Activated T-cell treated with anti-CD3 and anti-CD28 coated beads, Interleukin-2, amount 50 U/mL, for 4 hours (primary cell): Measurements from ENCODE around the gene CDH23. TPM values are rescaled to one million over a fixed set of nuclear protein-coding genes. Genes with fewer than 3 reads are reported as not detected.

Source experiments
- ATAC-seq, 2 donors: fragments of 200-7000 bp; cut with Tn5 transposase; one replicate each; pipeline ENCODE4 v1.10.0; 2021
- DNase-seq: peaks from one replicate; pipeline ENCODE4 v3.0.0-alpha.2; 2020
- H3K27me3 Mint-ChIP-seq: one replicate; pipeline ENCODE4 v1.8.0; 2021; ENCODE audit warnings: low read depth, mixed read lengths
- H3K36me3 Mint-ChIP-seq: one replicate; pipeline ENCODE4 v1.8.0; 2022; ENCODE audit warnings: mixed read lengths; ENCODE audit not compliant: insufficient read depth
- H3K4me1 Mint-ChIP-seq: one replicate; pipeline ENCODE4 v1.8.0; 2021; ENCODE audit warnings: low read depth, mixed read lengths
- H3K4me3 Mint-ChIP-seq: one replicate; pipeline ENCODE4 v1.8.0; 2021; ENCODE audit warnings: mild to moderate bottlenecking, moderate library complexity, mixed read lengths
- H3K9me3 Mint-ChIP-seq: one replicate; pipeline ENCODE4 v1.8.0; 2021; ENCODE audit warnings: mixed read lengths
- total RNA-seq, 3 donors: library from RNA; stranded (reverse); gene quantifications; one replicate each; pipeline ENCODE4 v1.2.1, GENCODE V29; 2021

The CDH23 gene
- total RNA-seq, 3 donors from 2014 or later = 0.71 to 1.2 (median 1.1) TPM

DNA sequence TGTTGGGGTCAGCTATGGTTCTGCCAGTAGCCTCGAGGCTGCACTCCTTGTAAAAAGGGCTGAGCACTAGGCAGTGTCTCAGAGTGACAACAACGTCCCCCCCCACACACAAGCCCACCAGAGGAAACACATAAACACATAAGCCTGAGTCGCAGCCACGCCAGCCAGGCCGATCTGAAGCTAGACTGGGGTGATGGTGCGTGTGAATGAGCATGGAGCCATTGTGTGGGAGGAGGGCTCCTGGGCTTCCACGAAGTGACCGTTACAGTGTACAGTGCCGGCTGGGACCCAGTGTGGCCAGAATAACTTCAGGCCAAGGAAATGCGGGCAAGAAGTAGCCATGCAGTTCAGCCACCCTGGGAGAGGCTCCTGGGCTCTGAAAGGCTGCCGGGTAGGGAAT is 326.6 kb downstream of the CDH23 start:
- no peak for DNase-seq
- H3K4me3 Mint-ChIP-seq = no peak overlapping the region
- H3K9me3 Mint-ChIP-seq = no peaks in the 10 kb centered on the region
- no peak for ATAC-seq
- H3K4me1 Mint-ChIP-seq = peaks cover 71% of the 10 kb centered on the region
- no peaks in the 10 kb centered on the region for H3K36me3 Mint-ChIP-seq
- H3K27me3 Mint-ChIP-seq = no peaks in the 10 kb centered on the region

DNA sequence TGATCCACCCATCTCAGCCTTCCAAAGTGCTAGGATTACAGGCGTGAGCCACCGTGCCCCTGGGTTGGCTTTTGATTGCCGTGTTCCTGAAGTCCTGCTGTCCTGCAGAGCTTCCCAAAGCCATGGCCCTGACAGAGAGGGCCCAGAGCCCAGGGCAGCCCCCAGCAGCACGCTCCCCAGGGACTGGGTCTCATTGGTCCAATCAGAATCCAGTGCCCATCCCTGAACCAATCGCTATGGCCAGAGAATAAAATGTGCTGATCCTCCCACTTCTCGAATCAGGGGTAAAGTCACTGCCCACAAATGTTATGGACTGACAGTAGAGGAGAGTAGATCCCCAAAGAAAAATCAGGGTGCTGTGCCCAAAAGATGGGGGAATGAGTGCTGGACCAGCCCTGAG is 327.8 kb downstream of the CDH23 start:
- ATAC-seq (no peak), DNase-seq (no peak)
- H3K4me1 Mint-ChIP-seq = peaks cover 83% of the 10 kb centered on the region
- no peaks in the 10 kb centered on the region for H3K9me3 Mint-ChIP-seq
- H3K4me3 Mint-ChIP-seq = no peak overlapping the region
- H3K36me3 Mint-ChIP-seq = no peaks in the 10 kb centered on the region
- H3K27me3 Mint-ChIP-seq = no peaks in the 10 kb centered on the region

DNA sequence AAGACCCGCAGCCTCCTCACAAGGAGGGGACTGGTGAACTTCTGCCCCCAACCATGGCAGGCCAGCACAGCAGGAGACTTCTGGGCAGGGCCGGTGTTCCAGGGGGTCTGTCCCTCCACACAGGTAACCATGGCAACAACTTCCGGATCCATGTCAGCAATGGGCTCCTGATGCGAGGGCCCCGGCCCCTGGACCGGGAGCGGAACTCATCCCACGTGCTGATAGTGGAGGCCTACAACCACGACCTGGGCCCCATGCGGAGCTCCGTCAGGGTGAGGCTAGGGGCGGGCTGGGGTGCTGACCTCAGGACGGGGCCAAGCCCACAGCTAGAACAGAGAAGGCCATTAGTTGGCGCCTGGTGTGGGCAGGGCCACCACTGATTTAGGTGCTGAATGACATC is 328.5 kb downstream of the CDH23 start:
- Mint-ChIP-seq H3K36me3 (no peaks in the 10 kb centered on the region), H3K9me3 (no peaks in the 10 kb centered on the region), H3K4me1 (peaks cover 90% of the 10 kb centered on the region), H3K4me3 (no peak overlapping the region), H3K27me3 (no peaks in the 10 kb centered on the region)
- no peak for DNase-seq
- ATAC-seq = no peak

DNA sequence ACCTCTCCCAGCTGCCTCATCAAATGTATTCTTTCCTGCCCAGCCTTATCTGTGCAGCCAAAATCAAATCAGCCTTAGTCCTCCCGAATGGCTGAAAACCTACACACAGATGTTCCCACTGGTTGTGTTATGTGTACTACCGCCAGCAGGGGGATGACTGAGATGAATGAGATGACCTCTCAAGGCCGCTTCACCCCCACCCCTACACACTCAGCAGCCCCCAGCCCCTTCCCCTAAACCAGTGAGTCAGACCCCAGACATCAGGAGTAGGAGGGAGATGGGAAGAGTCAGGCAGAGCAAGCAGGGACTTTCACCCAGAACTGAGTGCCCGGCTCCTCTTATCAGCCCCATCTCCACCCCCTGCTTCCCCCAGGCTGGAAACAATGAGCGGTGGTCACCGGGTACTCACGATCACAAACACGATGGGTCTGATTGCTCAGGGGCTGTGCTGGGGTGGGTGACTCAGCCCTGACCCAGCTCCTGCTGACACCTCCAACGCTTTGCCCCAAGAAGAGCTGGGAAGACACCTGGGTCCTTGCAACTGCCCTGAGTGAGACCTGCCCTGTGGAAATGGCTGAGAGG is 329.4 kb downstream of the CDH23 start:
- Mint-ChIP-seq H3K4me1 (peaks cover 93% of the 10 kb centered on the region), H3K9me3 (no peaks in the 10 kb centered on the region), H3K27me3 (no peaks in the 10 kb centered on the region), H3K4me3 (peak overlapping the region; percentile 68), H3K36me3 (no peaks in the 10 kb centered on the region)
- peak; percentile 74 for DNase-seq
- ATAC-seq = peak; percentile 67 to 69

DNA sequence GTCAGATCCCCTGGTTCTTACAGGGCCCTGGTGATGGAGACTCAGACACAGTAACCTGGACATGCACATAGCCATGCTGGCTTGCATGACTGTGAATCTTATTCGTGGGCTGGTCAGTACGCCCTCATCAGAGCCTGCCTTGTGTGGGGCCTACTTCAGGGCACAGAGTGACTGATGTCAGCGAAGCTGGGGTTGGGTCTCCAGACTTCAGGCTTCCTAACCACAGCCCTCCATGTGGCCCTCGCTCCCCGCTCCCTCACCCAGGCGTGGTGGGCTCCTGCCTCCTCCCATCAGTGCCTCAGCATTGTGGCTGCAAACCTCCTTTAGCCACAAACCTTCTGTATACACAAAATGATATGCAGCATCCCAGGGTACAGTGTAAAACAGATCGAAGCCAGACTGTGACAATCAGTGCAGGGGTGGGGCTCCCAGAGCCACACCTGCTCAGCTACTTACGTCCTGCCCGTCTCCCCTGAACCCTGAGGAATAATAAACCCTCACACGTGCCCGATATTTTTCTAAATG is 329.9 kb downstream of the CDH23 start:
- ATAC-seq (peak; percentile 32 to 34), DNase-seq (peak; percentile 39)
- H3K9me3 Mint-ChIP-seq = no peaks in the 10 kb centered on the region
- peak overlapping the region; percentile 68 for H3K4me3 Mint-ChIP-seq
- no peaks in the 10 kb centered on the region for H3K27me3 Mint-ChIP-seq
- H3K4me1 Mint-ChIP-seq = peaks cover 94% of the 10 kb centered on the region
- no peaks in the 10 kb centered on the region for H3K36me3 Mint-ChIP-seq

DNA sequence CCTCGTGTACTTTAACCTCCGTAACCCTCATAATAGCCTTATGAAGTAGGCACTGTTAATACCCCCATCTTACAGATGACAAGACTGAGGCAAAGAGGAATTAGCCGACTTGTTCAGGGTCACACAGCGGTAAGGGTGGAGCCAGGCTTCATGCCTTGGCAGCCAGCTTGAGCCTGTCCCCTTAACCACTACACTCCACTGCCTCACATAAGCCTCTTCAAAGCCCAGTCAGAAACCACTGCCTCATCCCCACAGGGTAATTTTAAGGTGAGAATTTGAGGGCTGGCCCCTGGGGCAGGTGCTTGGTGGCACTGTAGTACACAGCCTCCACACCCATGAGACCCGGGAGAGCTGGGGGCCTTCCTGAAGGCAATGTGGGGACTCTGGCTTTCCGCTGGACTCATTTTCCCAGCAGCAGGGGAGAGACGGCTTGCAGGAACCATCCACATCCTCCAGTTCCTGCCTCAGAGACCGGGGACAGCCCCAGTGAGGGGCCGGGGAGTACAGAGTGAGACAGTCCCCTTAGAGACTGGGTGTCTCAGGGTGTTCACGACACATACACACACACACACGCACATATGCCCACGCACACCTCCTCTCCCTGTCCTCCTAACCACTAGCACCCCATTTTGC is 330.5 kb downstream of the CDH23 start:
- peak; percentile 58 to 63 for ATAC-seq
- peak overlapping the region; percentile 68 for H3K4me3 Mint-ChIP-seq

DNA sequence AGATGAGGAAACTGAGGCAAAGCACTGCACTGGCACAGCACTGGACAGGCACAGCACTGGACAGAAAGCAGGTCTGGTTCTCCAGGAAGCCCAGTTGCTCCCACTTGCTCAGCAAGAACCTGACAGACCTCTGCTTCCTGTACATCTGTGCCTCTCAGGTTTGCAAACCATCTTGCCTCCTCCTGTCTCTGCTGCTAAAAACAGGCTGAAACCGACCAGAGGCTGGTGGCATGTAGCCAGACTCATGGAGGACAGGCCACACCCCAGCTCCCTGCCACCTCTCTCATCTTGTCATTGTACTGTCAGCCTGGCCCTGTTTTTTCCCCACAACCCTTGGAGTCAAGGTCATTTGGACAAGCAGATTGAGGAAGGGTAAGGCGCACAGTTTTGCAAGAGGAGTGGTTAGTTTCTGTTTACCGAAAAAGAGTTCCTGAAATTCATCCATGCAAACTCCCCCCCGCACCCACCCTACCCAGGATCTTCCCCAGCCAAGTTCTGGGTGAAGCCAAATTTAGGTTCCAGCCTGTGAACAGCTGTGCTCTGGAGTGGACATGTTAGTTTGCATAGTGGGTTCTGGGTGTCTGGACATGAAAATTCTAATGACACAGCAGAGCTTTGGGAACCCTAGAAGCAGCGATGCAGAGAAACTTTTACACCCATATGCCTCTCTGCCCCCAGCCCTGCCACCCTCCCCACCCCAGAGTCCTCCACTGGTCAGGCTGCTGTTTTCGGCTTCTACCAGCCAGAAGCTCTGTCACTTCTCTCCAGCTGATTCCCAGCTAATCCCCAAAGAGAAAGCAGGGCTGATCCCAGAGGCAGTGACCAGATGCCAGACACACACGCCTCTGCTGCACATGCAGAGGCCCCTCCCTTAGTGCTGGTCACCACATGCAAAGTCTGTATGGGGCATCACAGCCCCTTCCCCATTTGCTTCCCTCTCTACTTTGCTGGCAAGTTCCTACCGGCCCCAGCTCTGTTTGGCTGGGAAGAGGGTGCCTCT is 331.3 kb downstream of the CDH23 start:
- Mint-ChIP-seq H3K27me3 (no peaks in the 10 kb centered on the region), H3K9me3 (no peaks in the 10 kb centered on the region), H3K4me1 (peaks cover 95% of the 10 kb centered on the region), H3K36me3 (no peaks in the 10 kb centered on the region), H3K4me3 (peak overlapping the region; percentile 68)
- peak; percentile 36 for DNase-seq
- peak; percentile 17 to 25 for ATAC-seq

More for the DNA sequence above, 330.5 kb downstream of the CDH23 start:
- Mint-ChIP-seq H3K4me1 (peaks cover 95% of the 10 kb centered on the region), H3K36me3 (no peaks in the 10 kb centered on the region), H3K27me3 (no peaks in the 10 kb centered on the region), H3K9me3 (no peaks in the 10 kb centered on the region)
- peak; percentile 56 for DNase-seq

DNA sequence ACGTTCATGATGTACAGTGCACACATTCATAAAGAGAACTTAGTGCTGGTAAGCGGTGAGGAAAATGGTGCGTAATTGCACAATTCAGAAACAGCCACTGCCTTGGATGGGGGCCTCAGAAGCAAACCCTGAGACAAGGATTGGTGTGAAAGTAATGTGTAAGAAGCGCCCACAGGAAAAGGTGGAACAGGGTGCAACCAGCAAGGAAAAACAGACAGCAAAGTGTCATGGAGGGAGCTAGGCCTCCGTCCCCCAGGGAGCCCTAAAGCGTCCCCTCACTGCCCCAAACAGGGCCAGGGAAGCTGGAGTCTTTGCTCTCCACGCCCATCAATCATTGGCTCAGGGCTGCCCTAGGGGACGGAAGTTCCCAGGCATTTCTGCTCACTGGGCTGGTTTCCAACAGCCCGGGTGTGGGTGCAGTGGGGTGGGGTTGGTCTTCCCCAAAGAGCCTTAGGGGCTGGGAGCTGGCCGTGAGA is 332.5 kb downstream of the CDH23 start:
- Mint-ChIP-seq H3K9me3 (no peaks in the 10 kb centered on the region), H3K27me3 (no peaks in the 10 kb centered on the region), H3K36me3 (peaks cover 2% of the 10 kb centered on the region), H3K4me1 (peaks cover 97% of the 10 kb centered on the region), H3K4me3 (no peak overlapping the region)
- ATAC-seq = no peak
- no peak for DNase-seq

DNA sequence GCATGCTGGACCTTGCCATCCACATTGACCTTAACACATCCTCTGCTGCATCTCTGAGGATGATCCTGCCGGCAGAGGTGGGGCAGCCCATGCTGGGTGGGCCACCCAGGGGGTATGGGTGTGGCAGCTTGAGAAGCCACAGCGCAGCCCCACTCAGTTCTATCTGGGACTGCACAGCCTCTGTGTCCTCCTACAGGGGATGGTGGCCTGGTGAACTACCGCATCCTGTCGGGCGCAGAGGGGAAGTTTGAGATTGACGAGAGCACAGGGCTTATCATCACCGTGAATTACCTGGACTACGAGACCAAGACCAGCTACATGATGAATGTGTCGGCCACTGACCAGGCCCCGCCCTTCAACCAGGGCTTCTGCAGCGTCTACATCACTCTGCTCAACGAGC is 335.1 kb downstream of the CDH23 start:
- DNase-seq (no peak), ATAC-seq (no peak)
- no peak overlapping the region for H3K4me3 Mint-ChIP-seq
- H3K36me3 Mint-ChIP-seq = peaks cover 2% of the 10 kb centered on the region
- H3K4me1 Mint-ChIP-seq = peaks cover 98% of the 10 kb centered on the region
- H3K27me3 Mint-ChIP-seq = no peaks in the 10 kb centered on the region
- no peaks in the 10 kb centered on the region for H3K9me3 Mint-ChIP-seq

DNA sequence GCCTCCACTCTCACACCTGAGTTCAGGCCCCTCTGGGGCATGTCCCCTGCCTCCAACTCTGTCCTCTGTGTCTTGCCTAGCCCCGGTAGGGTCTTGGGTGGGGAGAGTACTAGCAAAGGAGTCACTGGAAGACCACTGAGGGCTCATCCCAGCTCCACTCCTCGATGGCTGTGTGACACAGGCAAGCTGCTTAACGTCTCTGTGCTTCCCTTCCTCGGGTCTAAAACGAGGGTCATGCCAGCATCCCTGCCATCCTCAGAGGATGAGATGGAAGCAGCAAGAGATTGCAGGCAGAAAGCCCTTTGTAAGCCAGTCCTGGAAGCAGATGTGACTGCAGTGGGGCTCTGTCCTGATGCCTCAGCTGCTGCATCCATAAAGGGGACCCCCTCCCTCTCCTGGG is 338.1 kb downstream of the CDH23 start:
- H3K4me3 Mint-ChIP-seq = no peak overlapping the region
- ATAC-seq (no peak), DNase-seq (no peak)
- no peaks in the 10 kb centered on the region for H3K27me3 Mint-ChIP-seq
- no peaks in the 10 kb centered on the region for H3K9me3 Mint-ChIP-seq
- H3K4me1 Mint-ChIP-seq = peaks cover 98% of the 10 kb centered on the region
- H3K36me3 Mint-ChIP-seq = peaks cover 2% of the 10 kb centered on the region

DNA sequence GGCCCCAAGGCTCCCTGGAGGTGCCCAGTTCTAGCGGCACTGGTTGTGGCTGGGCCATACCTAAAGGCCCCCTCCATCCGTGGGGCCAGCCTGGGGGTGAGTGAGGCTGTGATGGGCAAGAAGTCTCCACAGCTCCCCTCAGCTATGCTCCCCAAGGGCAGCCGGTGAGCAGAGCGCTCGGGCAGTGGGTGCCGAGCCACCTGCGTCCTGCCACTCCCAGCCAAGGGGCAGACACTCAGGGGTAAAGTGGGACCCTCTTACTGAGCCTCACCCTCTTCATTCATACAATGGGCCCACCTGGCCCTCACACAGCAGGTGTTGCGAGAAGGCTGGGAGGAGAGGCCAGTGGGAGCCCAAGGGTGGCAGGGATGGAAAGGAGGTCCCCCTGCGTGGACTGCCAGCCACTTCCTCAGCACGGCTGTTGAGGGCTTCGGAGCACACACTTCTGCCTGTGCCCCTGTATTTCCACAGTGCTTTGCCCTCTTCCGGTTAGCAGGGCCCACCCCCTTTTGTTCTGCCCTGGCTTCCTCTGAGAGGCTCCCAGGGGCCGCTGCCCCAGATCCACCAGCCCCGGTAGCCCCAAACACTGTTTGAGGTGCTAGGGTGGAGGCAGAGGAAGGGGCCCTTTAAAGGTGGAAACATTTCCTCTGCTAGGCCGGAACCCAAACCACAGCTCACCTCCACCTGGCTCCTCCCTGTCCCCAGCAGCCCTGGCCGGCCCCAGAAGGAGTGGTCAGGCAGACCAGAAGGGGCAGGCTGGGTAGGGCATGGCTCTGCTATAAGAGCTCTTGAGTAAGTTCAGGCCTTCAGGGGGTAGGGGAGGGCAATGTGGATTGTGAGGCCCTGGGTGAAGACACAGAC is 339.2 kb downstream of the CDH23 start:
- ATAC-seq = peak; percentile 49 to 60
- Mint-ChIP-seq H3K4me1 (peaks cover 99% of the 10 kb centered on the region), H3K27me3 (no peaks in the 10 kb centered on the region), H3K9me3 (no peaks in the 10 kb centered on the region), H3K36me3 (peaks cover 2% of the 10 kb centered on the region), H3K4me3 (peak overlapping the region; percentile 33)
- DNase-seq = peak; percentile 43

DNA sequence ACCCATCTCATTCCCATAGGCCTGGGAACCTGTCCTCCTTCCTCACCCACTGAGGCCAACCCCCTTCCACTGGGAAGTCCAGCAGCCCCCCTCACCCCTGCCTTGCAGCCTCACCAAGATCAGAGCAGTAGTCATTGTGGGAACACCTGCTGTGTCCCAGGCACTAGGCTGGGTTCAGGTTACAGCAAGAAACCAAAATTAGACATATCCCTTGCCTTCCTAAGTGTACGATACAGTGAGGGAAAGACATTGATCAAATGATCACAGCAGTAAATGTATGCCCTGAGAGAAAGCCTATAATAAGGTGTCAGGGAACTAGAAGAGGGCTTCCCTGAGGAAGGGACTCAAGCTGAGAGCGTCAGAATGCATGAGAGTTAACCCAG is 339.8 kb downstream of the CDH23 start:
- H3K36me3 Mint-ChIP-seq = peaks cover 2% of the 10 kb centered on the region
- H3K4me3 Mint-ChIP-seq = peak overlapping the region; percentile 33
- DNase-seq = no peak
- H3K9me3 Mint-ChIP-seq = no peaks in the 10 kb centered on the region
- H3K4me1 Mint-ChIP-seq = peaks cover 99% of the 10 kb centered on the region
- peak; percentile 11 to 15 for ATAC-seq
- H3K27me3 Mint-ChIP-seq = no peaks in the 10 kb centered on the region

DNA sequence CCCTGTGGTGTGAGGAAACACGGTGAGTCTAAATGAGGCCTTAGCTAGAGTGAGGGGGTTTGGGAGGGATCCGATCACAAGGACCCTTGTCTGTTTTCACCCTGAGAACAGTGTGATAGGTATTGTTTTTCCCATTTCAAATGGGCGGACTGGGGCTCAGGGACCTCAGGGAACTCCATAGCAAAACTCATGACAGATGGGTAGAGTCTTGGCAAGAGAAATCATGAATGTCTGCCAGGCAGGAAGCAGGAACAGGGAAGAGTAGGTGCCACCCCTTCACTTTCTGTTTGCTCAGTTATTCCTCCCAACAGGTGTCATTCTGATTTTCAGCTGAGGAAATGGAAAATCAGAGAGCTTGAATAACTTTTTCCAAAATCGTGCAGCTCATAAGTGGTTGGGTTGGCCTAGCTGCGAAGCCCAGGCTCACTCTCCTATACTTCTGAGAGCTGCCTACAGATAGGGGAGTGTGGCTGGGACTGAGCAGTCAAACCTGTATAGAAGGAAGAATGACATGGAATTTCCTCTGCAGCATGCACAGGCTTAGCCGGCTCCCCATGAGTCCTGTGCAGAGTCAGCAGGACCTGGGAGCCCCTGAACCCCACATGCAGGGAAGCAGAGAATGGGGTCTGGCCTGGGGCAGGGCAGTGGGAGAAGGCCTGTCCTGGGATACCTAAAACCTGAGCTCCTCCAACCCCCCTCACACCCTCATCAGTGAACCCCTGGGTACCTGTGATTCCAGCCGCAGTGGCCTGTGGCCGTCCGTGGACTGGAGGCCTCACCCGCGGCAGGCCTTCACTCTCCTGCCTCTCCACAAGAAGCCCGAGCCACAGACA is 340.5 kb downstream of the CDH23 start:
- Mint-ChIP-seq H3K9me3 (no peaks in the 10 kb centered on the region), H3K4me3 (peak overlapping the region; percentile 29), H3K4me1 (peaks cover 99% of the 10 kb centered on the region), H3K36me3 (peaks cover 3% of the 10 kb centered on the region), H3K27me3 (no peaks in the 10 kb centered on the region)
- peak; percentile 45 for DNase-seq
- ATAC-seq = peak; percentile 34 to 35
